Mucosa of stomach (tissue), 1 donor: Measurements from ENCODE around the gene PIGS.
A peak's percentile ranks its signal among the peaks of the same experiment; 100 is the strongest.

ENCODE experiments used
- H3K27me3 ChIP-seq: one replicate; pipeline ENCODE4 v1.7.0; 2013; ENCODE audit warnings: mild to moderate bottlenecking, low read length; ENCODE audit not compliant: control insufficient read depth, insufficient read depth
- H3K36me3 ChIP-seq: one replicate; pipeline ENCODE4 v1.7.0; 2013; ENCODE audit warnings: low read length; ENCODE audit not compliant: control insufficient read depth, insufficient read depth
- H3K4me1 ChIP-seq: one replicate; pipeline ENCODE4 v1.7.0; 2013; ENCODE audit warnings: mild to moderate bottlenecking, low read length; ENCODE audit not compliant: control insufficient read depth, insufficient read depth
- H3K4me3 ChIP-seq: one replicate; pipeline ENCODE4 v1.7.0; 2013; ENCODE audit warnings: low read length
- H3K9ac ChIP-seq: one replicate; pipeline ENCODE4 v1.7.0; 2013; ENCODE audit warnings: mild to moderate bottlenecking, low read length, moderate library complexity
- H3K9me3 ChIP-seq: one replicate; pipeline ENCODE4 v1.7.0; 2013; ENCODE audit warnings: mild to moderate bottlenecking, low read length, moderate library complexity; ENCODE audit not compliant: control insufficient read depth
- donor health status: Pancreatic carcinoma.

The PIGS gene

GRCh38 chr17:28563475-28563874, 7.8 kb downstream of the PIGS start:
- H3K9me3 ChIP-seq, result no peaks in the 10 kb centered on the region
- no peak overlapping the region for H3K9ac ChIP-seq
- H3K4me3 ChIP-seq, result no peak overlapping the region
- H3K27me3 ChIP-seq, result no peaks in the 10 kb centered on the region
- H3K36me3 ChIP-seq, result peaks cover 2% of the 10 kb centered on the region
- no peaks in the 10 kb centered on the region for H3K4me1 ChIP-seq

GRCh38 chr17:28555022-28555421, 16.3 kb downstream of the PIGS start:
- Histone ChIP-seq H3K4me3 (no peak overlapping the region), H3K4me1 (peaks cover 15% of the 10 kb centered on the region), H3K36me3 (peaks cover 26% of the 10 kb centered on the region), H3K9ac (no peak overlapping the region), H3K27me3 (no peaks in the 10 kb centered on the region), H3K9me3 (no peaks in the 10 kb centered on the region)

- H3K27me3 ChIP-seq, result no peaks in the 10 kb centered on the region
- H3K4me1 ChIP-seq, result peaks cover 15% of the 10 kb centered on the region
- no peaks in the 10 kb centered on the region for H3K9me3 ChIP-seq
- no peak overlapping the region for H3K9ac ChIP-seq
- H3K4me3 ChIP-seq, result no peak overlapping the region
- H3K36me3 ChIP-seq, result peaks cover 26% of the 10 kb centered on the region
Observed at GRCh38 chr17:28554565-28554964, 16.8 kb downstream of the PIGS start.

GRCh38 chr17:28553000-28553505, 18.3 kb downstream of the PIGS start:
- peaks cover 19% of the 10 kb centered on the region for H3K4me1 ChIP-seq
- H3K36me3 ChIP-seq, result peaks cover 20% of the 10 kb centered on the region
- no peaks in the 10 kb centered on the region for H3K9me3 ChIP-seq
- no peak overlapping the region for H3K9ac ChIP-seq
- H3K27me3 ChIP-seq, result no peaks in the 10 kb centered on the region
- H3K4me3 ChIP-seq, result no peak overlapping the region

GRCh38 chr17:28552176-28552999, 18.9 kb downstream of the PIGS start, which contains the start of gene UNC119:
Gene UNC119, minus strand, starts transcription at chr17:28552624. Its CDS starts 67 bp downstream, at chr17:28552557.
- H3K27me3 ChIP-seq, result no peaks in the 10 kb centered on the region
- H3K9ac ChIP-seq, result peak within 1 kb of the TSS; percentile 58
- H3K4me1 ChIP-seq, result peaks cover 19% of the 10 kb centered on the region
- no peak within 1 kb of the TSS for H3K4me3 ChIP-seq
- peaks cover 13% of the 10 kb centered on the region for H3K36me3 ChIP-seq
- no peaks in the 10 kb centered on the region for H3K9me3 ChIP-seq

- Histone ChIP-seq H3K27me3 (no peaks in the 10 kb centered on the region), H3K36me3 (peaks cover 12% of the 10 kb centered on the region), H3K4me3 (no peak overlapping the region), H3K9ac (peak overlapping the region; percentile 58), H3K4me1 (peaks cover 19% of the 10 kb centered on the region), H3K9me3 (no peaks in the 10 kb centered on the region)
Observed at GRCh38 chr17:28551421-28552175, 19.7 kb downstream of the PIGS start.

- Histone ChIP-seq H3K9ac (no peak overlapping the region), H3K27me3 (no peaks in the 10 kb centered on the region), H3K36me3 (peaks cover 12% of the 10 kb centered on the region), H3K4me3 (no peak overlapping the region), H3K4me1 (peaks cover 19% of the 10 kb centered on the region), H3K9me3 (no peaks in the 10 kb centered on the region)
Observed at GRCh38 chr17:28550858-28551257, 20.5 kb downstream of the PIGS start.

GRCh38 chr17:28549236-28550132, 21.8 kb downstream of the PIGS start:
- H3K36me3 ChIP-seq, result peaks cover 9% of the 10 kb centered on the region
- no peaks in the 10 kb centered on the region for H3K9me3 ChIP-seq
- H3K4me1 ChIP-seq, result peaks cover 19% of the 10 kb centered on the region
- H3K4me3 ChIP-seq, result no peak overlapping the region
- no peak overlapping the region for H3K9ac ChIP-seq
- no peaks in the 10 kb centered on the region for H3K27me3 ChIP-seq

GRCh38 chr17:28548417-28549130, 22.8 kb downstream of the PIGS start:
- Histone ChIP-seq H3K27me3 (no peaks in the 10 kb centered on the region), H3K4me3 (no peak overlapping the region), H3K9ac (no peak overlapping the region), H3K9me3 (no peaks in the 10 kb centered on the region), H3K4me1 (peaks cover 16% of the 10 kb centered on the region), H3K36me3 (no peaks in the 10 kb centered on the region)

- Histone ChIP-seq H3K36me3 (no peaks in the 10 kb centered on the region), H3K27me3 (no peaks in the 10 kb centered on the region), H3K4me3 (no peak overlapping the region), H3K9ac (no peak overlapping the region), H3K4me1 (peaks cover 11% of the 10 kb centered on the region), H3K9me3 (no peaks in the 10 kb centered on the region)
Observed at GRCh38 chr17:28547623-28548416, 23.5 kb downstream of the PIGS start.
